GM18868 (cell line): Measurements from ENCODE around the gene C19orf73.
A peak's percentile ranks its signal among the peaks of the same experiment; 100 is the strongest.
"Not testable (repeated sequence)": the region's sequence is repeated elsewhere in the genome, so short reads cannot be mapped to it uniquely, and the experiment has no call there.

Experiments
- ATAC-seq: cut with Tn5 transposase; IDR thresholded peaks from one replicate; pipeline ENCODE4 v1.9.1; 2021; ENCODE audit warnings: mild to moderate bottlenecking, moderate library complexity; ENCODE audit not compliant: unreplicated experiment

The C19orf73 gene

DNA sequence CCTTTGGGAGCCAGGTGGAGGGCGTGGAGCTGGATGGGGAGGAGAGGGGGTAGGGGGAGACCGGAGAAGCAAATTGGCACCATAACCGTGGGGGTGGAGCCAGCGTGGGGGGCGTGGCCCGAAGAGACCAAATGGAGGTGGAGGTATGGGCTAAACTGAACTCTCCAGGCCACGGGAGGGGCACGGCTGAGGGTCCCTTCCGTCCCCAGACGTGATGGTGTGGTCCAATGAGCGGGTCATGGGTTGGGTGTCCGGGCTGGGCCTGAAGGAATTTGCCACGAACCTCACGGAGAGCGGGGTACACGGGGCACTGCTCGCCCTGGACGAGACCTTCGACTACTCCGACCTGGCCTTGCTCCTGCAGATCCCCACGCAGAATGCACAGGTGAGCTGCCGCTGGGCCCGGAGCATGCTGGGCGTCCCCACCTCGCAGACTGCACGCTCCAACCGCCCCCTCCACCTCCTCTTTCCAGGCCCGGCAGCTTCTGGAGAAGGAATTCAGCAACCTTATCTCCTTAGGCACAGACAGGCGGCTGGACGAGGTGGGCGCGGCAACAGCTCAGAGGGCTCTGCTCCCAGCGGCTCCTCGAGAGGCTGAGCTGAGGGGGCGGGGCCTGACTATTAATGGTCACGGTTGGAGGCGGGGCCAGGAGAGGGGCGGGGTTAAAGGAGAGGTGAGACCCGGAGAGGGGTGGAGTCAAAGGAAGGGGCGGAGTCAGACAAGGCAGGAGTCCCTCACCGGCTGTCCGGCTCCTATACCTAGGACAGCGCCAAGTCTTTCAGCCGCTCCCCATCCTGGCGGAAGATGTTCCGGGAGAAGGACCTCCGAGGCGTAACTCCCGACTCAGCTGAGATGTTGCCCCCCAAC lies 30.1 kb upstream of the C19orf73 start:
- no peak for ATAC-seq

DNA sequence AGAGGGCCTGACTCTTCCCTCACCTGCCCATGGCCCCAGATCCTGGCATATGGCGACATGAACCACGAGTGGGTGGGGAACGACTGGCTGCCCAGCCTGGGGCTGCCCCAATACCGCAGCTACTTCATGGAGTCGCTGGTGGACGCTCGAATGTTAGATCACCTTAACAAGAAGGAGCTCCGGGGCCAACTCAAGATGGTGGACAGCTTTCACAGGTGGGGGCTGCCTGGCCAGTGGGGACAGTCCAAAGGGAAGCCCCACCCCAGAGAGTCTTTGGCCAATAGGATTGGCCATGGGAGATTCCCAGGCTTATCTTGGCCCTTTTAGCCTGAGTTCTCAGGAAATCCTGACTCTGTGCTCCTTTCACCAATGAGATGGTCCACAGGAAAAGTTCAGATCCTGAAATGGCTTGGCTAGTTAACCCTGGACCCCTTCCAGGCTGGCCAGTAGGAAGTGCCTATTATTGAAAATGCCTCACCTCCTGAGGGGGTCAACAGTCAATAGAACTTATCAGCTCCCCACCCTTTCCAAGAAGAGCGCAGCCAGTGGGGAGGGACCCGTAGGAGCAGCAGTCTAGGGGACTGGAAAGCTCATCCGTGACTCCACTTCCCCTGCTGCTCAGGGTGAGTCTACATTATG lies 29.2 kb upstream of the C19orf73 start:
- no peak for ATAC-seq

DNA sequence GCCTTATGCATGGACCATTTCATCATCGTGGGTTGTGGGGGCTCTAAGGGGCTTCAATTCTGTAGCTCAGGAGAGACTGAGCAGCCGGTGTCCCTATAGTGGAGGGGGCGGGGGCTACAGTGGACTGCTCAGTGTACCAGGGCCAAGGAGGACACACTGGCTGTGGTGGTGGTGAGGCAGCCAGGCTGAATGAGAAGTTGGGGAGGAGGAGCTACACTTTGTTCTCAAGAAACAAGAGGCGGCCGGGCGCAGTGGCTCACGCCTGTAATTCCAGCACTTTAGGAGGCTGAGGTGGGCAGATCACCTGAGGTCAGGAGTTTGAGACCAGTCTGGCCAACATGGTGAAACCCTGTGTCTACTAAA lies 27.4 kb upstream of the C19orf73 start:
- ATAC-seq = not testable (repeated sequence)

DNA sequence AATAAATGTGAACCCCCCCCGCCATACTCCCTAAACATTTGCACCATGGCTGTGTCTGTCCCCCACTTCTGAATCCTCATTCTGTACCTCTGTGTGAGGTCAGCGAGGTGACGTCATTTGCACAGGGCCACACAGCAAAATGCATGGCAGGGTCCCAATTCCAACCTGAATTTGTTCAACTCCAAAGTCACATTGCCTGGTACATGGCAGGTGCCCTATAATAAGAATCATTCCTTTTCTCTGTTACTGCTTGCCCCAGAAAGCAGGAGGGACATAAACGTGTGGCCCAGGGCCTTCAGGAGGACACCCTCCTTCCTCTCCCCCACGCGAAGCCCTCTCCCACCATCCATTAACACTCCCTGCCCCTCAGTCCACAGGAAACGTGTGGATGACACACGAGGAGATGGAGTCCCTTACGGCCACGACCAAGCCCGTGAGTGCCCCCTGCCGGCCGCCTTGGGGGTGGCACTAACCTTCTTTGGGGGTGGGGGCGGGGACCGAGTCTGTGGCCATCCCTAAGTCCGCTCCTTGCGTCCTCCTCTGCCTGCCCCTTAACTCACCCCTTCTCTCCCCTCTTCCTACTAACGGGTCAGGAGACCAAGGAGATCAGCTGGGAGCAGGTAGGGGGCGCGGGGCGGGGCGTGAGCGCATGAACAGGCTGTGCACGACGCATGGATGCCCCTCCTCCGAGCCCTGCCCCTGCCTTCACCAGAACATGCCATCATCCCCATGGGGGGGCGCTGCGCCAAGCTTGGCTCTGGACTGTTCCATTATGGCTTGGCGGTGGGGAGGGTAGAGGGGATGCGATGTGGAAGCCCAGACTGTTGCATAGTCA lies 26.8 kb upstream of the C19orf73 start:
- no peak for ATAC-seq

DNA sequence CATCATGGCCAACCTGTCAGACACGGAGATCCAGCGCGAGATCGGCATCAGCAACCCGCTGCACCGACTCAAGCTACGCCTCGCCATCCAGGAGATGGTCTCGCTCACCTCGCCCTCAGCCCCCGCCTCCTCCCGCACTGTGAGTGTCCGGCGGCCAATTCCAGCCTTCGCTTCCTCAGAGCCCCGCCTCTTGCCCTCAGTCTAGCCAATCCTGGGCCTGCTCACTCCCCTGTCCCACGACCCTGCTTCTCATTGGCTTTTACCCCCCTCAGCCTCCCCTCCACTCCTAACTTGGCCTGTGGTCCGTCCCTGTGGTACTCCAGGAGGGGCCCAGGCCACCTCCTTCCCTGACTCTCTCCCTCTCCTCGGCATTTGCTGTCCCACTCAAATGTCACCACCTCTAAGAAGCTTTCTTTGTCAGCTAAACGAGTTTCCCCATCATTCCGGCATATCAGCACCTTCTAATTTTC lies 24.0 kb upstream of the C19orf73 start:
- no peak for ATAC-seq

DNA sequence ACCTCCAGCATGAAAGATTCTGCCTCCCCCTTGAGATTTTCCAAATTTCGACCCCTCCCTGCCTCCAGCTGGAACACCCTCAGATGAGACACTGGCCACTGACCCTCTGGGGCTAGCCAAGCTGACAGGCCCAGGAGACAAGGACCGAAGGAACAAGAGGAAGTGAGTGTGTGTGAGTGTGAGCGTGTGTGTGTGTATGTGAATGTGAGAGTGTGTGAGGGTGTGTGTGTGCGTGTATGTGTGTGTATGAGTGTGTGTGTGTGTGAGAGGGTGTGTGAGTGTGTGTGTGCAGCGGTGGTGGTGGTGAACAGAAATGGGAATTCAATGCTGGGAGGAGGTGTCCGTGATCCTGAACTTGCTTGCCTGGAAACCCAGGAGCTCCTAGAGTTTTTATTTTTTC lies 22.4 kb upstream of the C19orf73 start:
- ATAC-seq = no peak

DNA sequence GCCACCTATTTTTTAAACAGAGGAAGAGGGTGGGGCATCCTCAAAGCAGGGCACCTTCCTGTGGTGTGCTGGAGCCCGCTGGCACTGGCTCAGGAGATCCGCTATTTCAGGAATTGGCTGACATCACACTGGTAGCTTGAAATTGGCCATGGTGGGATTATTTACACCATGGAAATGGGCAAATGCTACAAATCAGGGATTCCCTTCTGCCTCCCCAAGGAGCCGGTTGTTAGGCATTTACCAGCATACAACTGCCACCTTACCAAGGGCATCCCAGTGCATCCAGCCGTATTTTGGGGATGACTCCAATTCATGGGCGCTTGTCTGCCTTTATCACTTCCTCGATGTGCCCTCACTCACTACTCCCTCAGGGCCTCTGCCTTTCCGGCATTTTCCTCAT lies 22.0 kb upstream of the C19orf73 start:
- ATAC-seq = no peak

DNA sequence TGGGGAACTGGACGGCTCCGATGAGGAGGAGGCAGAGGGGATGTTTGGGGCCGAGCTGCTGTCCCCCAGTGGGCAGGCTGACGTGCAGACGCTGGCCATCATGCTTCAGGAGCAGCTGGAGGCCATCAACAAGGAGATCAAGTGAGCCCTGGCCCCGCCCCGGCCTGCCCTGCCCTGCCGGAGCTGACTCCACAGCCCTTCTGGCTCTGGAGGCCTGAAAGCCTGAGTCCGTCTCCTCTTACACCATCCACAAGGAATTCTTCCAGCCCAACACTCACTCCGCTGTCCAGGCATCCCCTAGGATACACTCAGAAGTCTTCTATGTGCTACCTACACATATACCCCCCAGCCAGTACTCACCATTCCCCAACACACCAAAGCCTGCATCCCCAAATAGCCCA lies 17.8 kb upstream of the C19orf73 start:
- ATAC-seq = no peak

DNA sequence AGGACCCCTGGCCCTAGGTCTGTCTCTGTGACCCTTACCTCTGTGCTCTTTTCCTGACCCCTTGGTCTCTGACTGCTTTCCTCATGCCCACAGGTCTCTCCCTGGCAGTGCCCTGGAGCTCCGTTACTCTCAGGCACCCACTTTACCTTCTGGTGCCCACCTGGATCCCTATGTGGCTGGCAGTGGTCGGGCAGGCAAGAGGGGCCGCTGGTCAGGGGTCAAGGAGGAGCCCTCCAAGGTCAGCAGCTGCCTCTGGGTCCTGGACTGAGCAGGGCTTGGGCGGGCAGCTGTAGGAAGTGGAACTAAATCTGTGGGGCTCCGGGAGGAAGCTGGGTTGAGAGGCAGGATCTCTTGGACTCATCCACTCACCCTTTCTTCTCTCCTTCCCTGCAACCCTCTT lies 16.7 kb upstream of the C19orf73 start:
- no peak for ATAC-seq

DNA sequence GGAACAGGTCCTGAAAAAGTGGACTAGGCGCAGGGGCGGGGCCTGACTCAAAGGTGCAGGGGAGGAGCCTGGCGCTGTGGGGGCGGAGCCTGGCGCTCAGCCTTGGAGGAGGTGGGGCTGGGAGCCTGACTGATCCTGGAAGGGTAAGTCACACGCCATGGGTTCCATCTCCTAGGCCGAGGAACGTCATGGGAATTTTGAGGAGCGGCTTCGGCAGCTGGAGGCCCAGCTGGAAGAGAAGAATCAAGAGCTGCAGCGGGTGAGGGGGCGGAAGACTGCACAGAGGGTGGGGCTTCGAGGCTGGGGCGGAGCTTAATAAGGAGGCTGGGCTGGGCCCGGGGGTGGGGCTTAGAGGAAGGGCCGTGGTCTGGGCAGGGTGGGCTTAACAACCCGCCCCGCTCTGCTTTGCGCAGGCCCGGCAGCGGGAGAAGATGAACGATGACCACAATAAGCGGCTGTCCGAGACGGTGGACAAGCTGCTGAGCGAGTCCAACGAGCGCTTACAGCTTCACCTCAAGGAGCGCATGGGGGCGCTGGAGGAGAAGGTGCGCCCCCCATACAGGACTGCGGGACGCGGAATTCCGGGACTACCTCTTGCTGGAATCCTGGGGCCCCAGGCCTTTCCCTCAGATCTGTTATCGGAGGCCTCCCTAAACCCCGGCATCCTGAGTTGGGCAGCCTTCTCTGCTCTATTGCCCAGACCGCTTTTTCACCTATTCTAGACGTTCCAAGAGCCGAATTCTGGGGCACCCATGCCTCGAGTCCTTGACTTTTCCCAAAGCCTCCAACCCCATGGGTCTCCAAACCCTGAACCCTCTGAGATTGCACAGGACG lies 14.9 kb upstream of the C19orf73 start:
- no peak for ATAC-seq

DNA sequence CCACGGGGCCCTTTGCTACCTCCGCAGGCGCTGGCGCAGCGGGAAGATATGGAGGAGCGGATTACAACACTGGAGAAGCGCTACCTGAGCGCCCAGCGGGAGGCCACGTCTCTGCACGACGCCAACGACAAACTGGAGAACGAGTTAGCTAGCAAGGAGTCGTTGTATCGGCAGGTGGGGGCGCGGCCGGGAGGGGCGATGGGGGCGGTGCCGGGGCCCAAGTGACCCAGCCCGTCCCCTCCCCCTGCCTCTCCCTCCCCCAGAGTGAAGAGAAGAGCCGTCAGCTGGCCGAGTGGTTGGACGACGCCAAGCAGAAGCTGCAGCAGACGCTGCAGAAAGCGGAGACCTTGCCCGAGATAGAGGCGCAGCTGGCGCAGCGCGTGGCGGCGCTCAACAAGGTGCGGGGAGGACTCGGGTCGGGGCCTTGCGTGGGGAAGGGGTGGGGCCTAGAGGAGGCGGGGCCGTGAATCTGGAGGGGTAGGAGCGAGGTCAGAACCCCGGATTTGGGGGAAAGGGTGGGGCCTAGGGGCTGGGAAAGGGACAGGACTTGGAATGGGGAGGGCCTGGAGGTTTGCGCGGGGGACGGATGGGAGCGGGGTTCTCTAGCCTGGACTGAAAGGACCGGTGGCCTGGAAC lies 14.1 kb upstream of the C19orf73 start:
- ATAC-seq = no peak

DNA sequence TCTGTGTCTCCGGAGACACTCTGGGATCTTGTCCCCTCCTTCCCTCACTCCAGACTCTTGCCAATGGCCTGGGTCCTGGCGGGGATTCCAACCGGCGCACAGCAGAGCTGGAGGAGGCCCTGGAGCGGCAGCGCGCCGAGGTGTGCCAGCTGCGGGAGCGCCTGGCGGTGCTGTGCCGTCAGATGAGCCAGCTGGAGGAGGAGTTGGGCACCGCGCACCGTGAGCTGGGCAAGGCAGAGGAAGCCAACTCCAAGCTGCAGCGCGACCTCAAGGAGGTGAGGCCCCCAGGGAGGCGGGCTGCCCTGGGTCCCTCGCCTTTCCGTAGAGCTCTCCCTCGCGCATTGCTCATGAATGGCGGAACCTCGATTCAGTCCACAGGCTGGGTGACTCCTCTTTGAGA lies 11.4 kb upstream of the C19orf73 start:
- no peak for ATAC-seq

DNA sequence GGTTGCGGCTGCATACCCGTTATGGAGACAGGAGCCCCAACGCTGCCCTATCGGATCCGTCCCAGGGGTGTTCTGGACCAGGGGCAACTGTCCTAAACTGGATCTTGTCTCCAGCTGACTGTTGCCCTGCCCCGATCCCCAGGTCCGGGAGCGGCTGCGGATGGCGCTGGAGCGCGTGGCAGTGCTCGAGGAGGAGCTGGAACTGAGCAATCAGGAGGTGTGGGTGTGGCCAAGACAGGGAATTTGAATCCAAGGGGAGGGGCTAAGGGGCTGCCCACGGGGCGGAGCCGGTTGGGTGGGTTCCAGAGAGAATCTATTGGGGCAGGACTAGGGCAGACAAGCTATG lies 10.3 kb upstream of the C19orf73 start:
- no peak for ATAC-seq

DNA sequence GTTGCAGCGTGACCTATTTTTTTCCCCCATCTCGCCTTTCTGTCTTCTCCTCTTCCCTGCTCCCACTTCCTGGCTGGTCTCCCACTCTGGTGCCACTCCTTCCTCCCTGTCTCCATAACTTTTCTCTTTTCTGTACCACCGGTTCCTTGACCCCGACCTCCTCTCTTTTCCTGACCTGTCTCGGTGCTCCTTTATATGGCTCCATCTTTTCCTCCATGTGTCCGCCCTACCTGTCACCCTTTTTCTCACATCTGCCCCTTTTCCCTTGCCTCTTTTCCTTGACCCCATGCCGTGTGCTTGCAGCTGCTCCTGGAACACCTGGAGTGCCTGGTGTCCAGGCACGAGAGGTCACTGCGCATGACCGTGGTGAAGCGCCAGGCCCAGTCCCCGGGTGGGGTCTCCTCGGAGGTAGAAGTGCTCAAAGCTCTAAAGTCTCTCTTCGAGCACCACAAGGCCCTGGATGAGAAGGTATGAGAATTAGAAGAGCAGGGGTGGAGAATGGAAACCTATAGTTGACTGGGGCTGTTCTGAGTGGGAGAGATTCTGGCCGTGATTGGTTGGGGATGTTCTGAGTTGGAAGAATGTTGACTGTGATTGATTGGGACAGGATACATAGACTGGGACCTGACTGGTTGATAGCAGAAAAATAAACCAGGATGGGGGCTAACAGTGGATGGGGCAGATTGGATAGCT lies 9.7 kb upstream of the C19orf73 start:
- no peak for ATAC-seq

DNA sequence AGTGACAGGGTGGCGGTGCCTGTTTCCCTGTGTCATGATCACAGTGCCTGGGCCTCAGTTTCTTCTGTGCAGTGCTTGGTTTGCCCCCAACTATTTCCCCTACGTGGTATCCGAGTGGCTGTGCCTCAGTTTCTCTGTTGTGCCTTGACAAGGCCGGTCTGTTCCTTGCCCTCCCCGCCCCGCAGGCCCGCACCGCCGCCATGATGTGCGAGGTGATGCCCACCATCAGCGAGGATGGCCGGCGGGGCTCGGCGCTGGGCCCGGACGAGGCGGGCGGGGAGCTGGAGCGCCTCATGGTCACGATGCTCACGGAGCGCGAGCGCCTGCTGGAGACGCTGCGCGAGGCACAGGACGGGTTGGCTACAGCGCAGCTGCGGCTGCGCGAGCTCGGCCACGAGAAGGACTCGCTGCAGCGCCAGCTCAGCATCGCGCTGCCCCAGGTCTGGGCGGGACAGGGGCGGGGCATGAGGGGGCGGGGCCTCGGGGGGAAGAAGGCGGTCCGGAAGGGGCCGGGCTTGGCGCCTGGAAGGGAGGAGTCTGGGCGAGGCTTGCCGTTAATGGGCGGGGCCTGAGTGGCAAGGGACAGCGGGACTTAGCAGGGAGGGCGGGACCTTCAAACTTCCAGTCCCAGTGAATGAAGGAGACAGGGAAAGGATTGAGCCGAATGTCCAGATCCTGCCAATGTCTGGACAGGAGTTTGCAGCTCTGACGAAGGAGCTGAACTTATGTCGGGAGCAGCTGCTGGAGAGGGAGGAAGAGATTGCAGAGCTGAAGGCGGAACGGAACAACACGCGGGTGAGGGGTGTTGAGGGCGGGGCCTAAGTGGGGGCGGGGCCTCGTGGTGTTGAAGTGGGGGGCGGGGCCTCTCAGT lies 9.0 kb upstream of the C19orf73 start:
- ATAC-seq = peak; percentile 61

DNA sequence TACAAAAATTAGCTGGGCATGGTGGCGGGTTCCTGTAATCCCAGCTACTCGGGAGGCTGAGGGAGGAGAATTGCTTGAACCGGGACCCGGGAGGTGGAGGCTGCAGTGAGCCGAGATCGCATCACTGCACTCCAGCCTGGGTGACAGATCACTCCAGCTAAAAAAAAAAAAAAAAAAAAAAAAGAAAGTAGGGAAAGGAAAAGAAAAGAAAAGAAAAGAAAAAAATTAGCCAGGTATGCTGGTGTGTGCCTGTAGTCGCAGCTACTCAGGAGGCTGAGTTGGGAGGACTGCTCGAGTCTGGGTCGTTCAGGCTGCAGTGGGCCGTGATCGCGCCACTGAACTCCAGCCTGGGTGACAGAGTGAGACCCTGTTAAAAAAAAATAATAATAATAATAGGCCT lies 8.3 kb upstream of the C19orf73 start:
- not testable (repeated sequence) for ATAC-seq

DNA sequence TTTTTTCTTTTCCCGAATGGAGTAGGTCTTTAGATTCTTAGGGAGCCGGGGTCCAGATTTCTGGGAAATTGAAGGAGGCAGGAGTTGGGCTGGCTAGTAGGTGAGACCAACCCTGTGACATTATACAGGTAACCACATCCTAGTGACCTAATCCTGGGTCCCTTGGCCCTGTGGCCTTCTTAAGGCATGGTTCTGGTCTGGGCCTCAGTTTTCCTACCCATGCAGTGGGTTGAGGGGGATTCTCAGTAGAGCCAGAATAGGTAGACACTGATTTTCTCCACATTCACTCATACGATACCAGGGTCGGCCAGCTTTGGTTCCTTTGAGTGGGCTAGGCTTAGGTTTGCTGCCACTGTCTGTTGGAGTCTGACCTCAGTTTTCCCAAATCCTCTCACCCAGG lies 7.6 kb upstream of the C19orf73 start:
- no peak for ATAC-seq

DNA sequence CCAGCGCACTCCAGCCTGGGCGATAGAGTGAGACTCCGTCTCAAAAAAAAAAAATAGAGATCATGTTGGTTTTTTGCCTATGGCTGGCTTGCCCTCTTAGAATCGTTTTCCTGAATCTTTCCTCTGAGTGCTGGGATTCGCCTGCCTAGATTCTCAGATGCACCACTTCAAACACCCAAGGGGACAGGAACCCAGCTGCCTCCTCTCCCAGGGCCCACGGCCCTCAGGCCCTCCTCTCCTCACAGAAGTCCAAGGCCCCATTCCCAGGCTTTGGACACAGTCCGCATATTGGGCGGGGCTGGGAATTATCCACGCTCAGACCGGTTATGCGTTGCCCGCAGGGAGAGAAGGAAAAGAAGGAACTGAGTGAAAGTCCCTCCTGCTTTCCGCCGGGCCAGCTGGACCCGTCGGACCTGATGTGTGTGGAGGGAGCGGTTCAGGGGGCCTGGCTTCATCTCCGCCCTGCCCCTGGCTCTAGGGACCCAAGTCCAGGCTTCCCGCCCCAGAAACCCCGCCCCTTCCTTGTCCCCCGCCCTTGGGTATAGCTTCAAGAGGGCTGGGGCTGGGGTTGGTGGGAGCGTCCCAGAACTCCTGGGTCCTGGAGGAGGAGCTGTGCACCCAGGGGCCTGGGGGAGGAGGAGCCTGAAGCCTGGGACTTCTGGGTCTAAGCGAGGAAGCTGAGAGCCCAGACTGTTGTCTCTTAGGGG lies 6.2 kb upstream of the C19orf73 start:
- no peak for ATAC-seq
